ENCODE measurements around the gene ZNF429.

- TF ChIP-seq POLR2A (IDR thresholded peaks at IDR 0.05; ENCODE audit: extremely low read depth, insufficient read length) (no peak), MAX (IDR thresholded peaks at IDR 0.05; ENCODE audit: low read depth, low read length) (no peak)
Measured at GRCh38 chr19:21593502-21593901, 88.1 kb downstream of the ZNF429 start.

Data from NB4 (cell line).